Esophagus muscularis mucosa (tissue), 4 donors: ENCODE measurements around the gene FAM110A. TPM values are rescaled to one million over a fixed set of nuclear protein-coding genes. Genes with fewer than 3 reads are reported as not detected.

ENCODE experiments used
- DNase-seq: peaks from one replicate; pipeline ENCODE4 v3.0.0-alpha.2; 2017; ENCODE audit errors: extremely low spot score
- H3K27ac ChIP-seq, 4 donors: fragments of 200-600 bp; sonication (generic); replicated peaks in 1 of 4; 1 replicate in 3 of 4; 2 replicates in 1 of 4; pipeline ENCODE4 v1.5.1; 2016 to 2019; ENCODE audit warnings: mild to moderate bottlenecking in 1 of 4
- H3K27me3 ChIP-seq, 4 donors: fragments of 200-600 bp; sonication (generic); one replicate each; pipeline versions ENCODE4 v1.5.1 to v1.6.0; 2016 to 2019
- H3K36me3 ChIP-seq, 4 donors: fragments of 200-600 bp; sonication (generic); one replicate each; pipeline ENCODE4 v1.5.1; 2016 to 2019
- H3K4me1 ChIP-seq, 4 donors: fragments of 200-600 bp; sonication (generic); one replicate each; pipeline ENCODE4 v1.5.1; 2016 to 2019
- H3K4me3 ChIP-seq, 4 donors: fragments of 200-600 bp; sonication (generic); 1 replicate in 2 of 4; 2 replicates in 2 of 4; pipeline ENCODE4 v1.5.1; 2016 to 2019; ENCODE audit warnings: mild to moderate bottlenecking in 4 of 4, moderate library complexity in 1 of 4
- H3K9me3 ChIP-seq, 4 donors: fragments of 200-600 bp; sonication (generic); 1 replicate in 3 of 4; 2 replicates in 1 of 4; pipeline ENCODE4 v1.5.1; 2016 to 2019
- CTCF ChIP-seq, 3 experiments: fragments of 200-600 bp in 2 of 3; fragments of 450-650 bp in 1 of 3; sonication (generic) in 2 of 3; IDR thresholded peaks; one replicate each; pipeline ENCODE4 v1.5.1; 2017 to 2019; ENCODE audit warnings: antibody characterized with exemption in 3 of 3, mild to moderate bottlenecking in 2 of 3, moderate library complexity in 1 of 3
- EP300 ChIP-seq: sonication (generic); formaldehyde crosslinking; IDR thresholded peaks from one replicate; pipeline ENCODE4 v1.6.1; 2017; ENCODE audit warnings: antibody characterized with exemption
- POLR2A ChIP-seq: fragments of 450-650 bp; IDR thresholded peaks from one replicate; pipeline ENCODE4 v1.6.1; 2017; ENCODE audit warnings: antibody characterized with exemption, moderate library complexity, mild to moderate bottlenecking, low read depth
- POLR2AphosphoS5 ChIP-seq, 2 donors: sonication (generic); formaldehyde crosslinking; IDR thresholded peaks; one replicate each; pipeline ENCODE4 v1.6.1; 2017; ENCODE audit warnings: antibody characterized with exemption in 2 of 2
- WGBS: methylation state at CpG from one replicate; pipeline ENCODE4 v1.1.5; 2018; 5-methylcytosine and 5-hydroxymethylcytosine counted together
- intact Hi-C: fragments of 100-400 bp; cut with DNase I; formaldehyde crosslinking; loops from one replicate; pipeline ENCODE4 v1.15.1; 2023
- total RNA-seq, 4 donors: library from RNA; depleted of rRNA; stranded (reverse); fragments of >200 nt; gene quantifications; one replicate each; pipeline versions ENCODE4 v1.1.0 to v1.2.1, GENCODE V29; 2016

FAM110A gene
- total RNA-seq, 4 donors from 2014 or later: 2.0 to 4.4 (median 3.2) TPM

GRCh38 chr20:871436-871835 is 37.9 kb downstream of the FAM110A start:
- intact Hi-C loops: no loop called here
- H3K36me3 ChIP-seq: no peaks in the 10 kb centered on the region
- no peak overlapping the region for H3K4me3 ChIP-seq
- H3K27ac ChIP-seq: no peak overlapping the region
- H3K27me3 ChIP-seq: peaks cover 0 to 52% (median 0%) of the 10 kb centered on the region in 4 donors
- TF ChIP-seq POLR2A: no peak
- TF ChIP-seq EP300: no peak
- TF ChIP-seq CTCF (IDR thresholded peaks at IDR 0.05): no peak
- H3K4me1 ChIP-seq: no peaks in the 10 kb centered on the region
- no peak for DNase-seq
- H3K9me3 ChIP-seq: no peaks in the 10 kb centered on the region

DNA sequence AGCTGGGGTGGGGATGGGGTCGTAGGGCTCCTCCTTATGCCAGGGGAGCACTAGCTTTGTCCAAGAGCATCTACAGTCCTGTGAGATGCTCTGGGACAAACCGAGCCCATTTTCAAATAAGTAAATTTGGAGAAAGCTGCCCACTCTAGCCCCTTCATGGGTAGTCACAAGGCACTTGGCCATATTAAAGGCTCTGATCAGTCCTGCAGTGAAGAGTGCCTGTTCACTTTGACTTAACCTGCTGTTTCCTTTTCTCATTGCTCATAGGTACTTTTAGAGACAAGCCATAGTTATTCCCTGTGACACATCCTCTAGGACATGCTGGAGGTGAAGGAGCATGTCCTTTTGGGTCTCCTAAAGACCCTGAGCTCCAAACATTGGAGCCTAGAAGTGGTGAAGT is 38.4 kb downstream of the FAM110A start:
- 39% methylated on average over 2 of the region's 2 CpGs for WGBS
- Histone ChIP-seq H3K27ac (no peak overlapping the region), H3K4me3 (no peak overlapping the region), H3K9me3 (no peaks in the 10 kb centered on the region), H3K4me1 (no peaks in the 10 kb centered on the region), H3K36me3 (no peaks in the 10 kb centered on the region), H3K27me3 (peaks cover 0 to 50% (median 0%) of the 10 kb centered on the region in 4 donors)
- DNase-seq: no peak
- intact Hi-C loops: no loop called here
- TF ChIP-seq POLR2AphosphoS5 (IDR thresholded peaks at IDR 0.05) (no peak), CTCF (IDR thresholded peaks at IDR 0.05) (no peak), EP300 (no peak), POLR2A (no peak)

DNA sequence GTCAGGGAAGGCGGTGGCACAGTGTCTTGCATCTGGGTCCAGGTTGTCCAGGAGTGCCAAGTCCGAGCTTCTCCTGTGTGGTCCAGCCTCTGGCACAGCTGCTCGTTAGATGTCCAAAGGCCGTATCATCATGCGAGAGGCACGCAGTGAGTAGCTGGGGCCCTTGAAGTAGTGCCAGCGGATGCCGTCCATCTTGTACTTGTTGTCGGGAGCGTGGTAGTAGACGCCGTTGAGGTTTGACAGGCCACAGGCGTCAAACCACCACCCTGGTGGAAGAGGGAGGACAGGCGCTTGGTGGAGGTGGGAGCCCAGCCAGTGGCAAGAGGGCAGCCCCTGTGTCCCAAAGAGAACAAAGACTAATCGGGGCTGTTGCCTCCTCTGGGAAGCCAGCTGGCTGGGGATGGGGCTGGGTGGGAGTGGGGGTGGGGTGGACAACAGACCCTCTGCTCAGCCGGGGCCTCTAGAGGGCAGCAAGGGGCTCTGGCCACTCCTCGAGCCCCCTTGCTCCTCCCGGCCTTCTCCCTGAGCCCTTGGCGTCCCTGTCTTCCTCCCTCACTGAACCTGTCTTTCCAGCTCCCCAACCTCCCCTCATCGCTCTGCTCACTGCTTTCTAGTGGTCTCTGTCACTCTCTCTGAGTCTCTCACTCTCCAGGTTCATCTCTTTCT is 39.5 kb downstream of the FAM110A start:
- TF ChIP-seq EP300 (no peak), CTCF (IDR thresholded peaks at IDR 0.05) (no peak), POLR2AphosphoS5 (IDR thresholded peaks at IDR 0.05) (no peak), POLR2A (no peak)
- H3K27ac ChIP-seq: no peak overlapping the region
- no peak overlapping the region for H3K4me3 ChIP-seq
- H3K27me3 ChIP-seq: peaks cover 0 to 50% (median 0%) of the 10 kb centered on the region in 4 donors
- intact Hi-C loops: no loop called here
- no peak for DNase-seq
- 53% methylated on average over 20 of the region's 20 CpGs for WGBS
- H3K4me1 ChIP-seq: no peaks in the 10 kb centered on the region
- no peaks in the 10 kb centered on the region for H3K36me3 ChIP-seq
- no peaks in the 10 kb centered on the region for H3K9me3 ChIP-seq

DNA sequence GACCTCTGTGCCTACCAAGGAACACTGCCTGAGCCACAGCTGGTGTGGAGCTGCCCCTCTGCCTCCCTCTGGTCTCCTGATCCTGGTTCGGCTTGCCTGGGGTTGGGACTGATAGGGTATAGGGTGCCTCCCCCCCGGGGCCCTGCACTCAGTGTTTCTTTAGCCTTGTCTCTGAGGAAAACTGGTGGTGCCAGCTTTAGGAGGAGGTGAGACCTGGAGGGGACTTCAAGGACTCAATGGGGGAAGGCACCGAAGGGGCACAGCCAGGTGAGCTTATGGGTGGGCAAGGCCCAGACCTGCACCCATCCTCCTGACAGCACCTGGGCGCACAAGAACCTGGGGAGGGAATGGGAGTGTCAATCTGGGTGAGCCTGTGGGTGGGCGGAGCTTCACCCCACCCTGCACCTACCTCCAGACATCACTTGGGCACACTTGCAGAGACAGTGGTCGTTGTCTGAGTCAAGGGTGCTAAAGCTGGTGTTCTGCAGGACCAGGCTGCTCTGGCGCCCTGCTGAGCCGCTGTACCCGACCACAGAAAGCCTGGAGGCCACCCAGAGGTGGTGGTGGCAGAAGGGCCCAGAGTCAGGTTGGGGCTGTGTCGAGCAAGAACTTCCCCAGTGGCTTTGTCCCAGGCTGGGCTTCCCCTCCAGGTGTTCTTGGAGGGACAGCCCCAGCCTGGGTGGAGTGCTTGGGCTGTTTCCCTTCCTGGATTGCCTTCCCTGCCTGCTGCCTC is 40.5 kb downstream of the FAM110A start:
- intact Hi-C loops: no loop called here
- TF ChIP-seq CTCF (IDR thresholded peaks at IDR 0.05): no peak
- no peak for TF ChIP-seq POLR2AphosphoS5 (IDR thresholded peaks at IDR 0.05)
- no peak for TF ChIP-seq EP300
- TF ChIP-seq POLR2A: no peak
- WGBS: 80% methylated on average over 6 of the region's 10 CpGs

More for the DNA sequence above, 40.5 kb downstream of the FAM110A start:
- no peak for DNase-seq
- Histone ChIP-seq H3K27me3 (peaks cover 0 to 49% (median 0%) of the 10 kb centered on the region in 4 donors), H3K4me3 (no peak overlapping the region), H3K4me1 (no peaks in the 10 kb centered on the region), H3K36me3 (no peaks in the 10 kb centered on the region), H3K27ac (no peak overlapping the region), H3K9me3 (no peaks in the 10 kb centered on the region)
